NCI-H1694 (cell line): Measurements from ENCODE around the gene KLK8.

Source experiments
- DNase-seq: peaks from one replicate; lab custom pipeline; 2025; lab: John Stamatoyannopoulos, UW

KLK8 gene

GRCh38 chr19:51001515-51001914, at the start of gene KLK8:
TSS of gene KLK8 (minus strand) at chr19:51001604. CDS start at chr19:51001167, 437 bp downstream.
- DNase-seq, result no peak

- DNase-seq, result no peak
Measured at GRCh38 chr19:51047031-51047335, 45.6 kb upstream of the KLK8 start.

- no peak for DNase-seq
Measured at GRCh38 chr19:51044327-51044726, 42.9 kb upstream of the KLK8 start.

- DNase-seq, result no peak
Measured at GRCh38 chr19:51043497-51043896, 42.1 kb upstream of the KLK8 start.

- DNase-seq, result no peak
Measured at GRCh38 chr19:51040151-51040550, 38.7 kb upstream of the KLK8 start.

GRCh38 chr19:51036519-51036918, 35.1 kb upstream of the KLK8 start:
- DNase-seq, result no peak

- DNase-seq, result no peak
Measured at GRCh38 chr19:51034704-51035103, 33.3 kb upstream of the KLK8 start, which contains the start of gene KLK12. TSS of gene KLK12 (minus strand) at chr19:51035002. CDS start at chr19:51034621, 381 bp downstream.

- DNase-seq, result no peak
Measured at GRCh38 chr19:51031880-51032225, 30.4 kb upstream of the KLK8 start.

- DNase-seq, result no peak
Measured at GRCh38 chr19:51031220-51031879, 29.9 kb upstream of the KLK8 start.

GRCh38 chr19:51030631-51031030, 29.2 kb upstream of the KLK8 start:
- DNase-seq, result no peak

- DNase-seq, result no peak
Measured at GRCh38 chr19:51029718-51030117, 28.3 kb upstream of the KLK8 start.

GRCh38 chr19:51027873-51028272, 26.5 kb upstream of the KLK8 start:
- DNase-seq, result no peak

- no peak for DNase-seq
Measured at GRCh38 chr19:51027126-51027806, 25.9 kb upstream of the KLK8 start.

- DNase-seq, result no peak
Measured at GRCh38 chr19:51026554-51026831, 25.1 kb upstream of the KLK8 start, which contains the start of gene KLK11. TSS of gene KLK11 (minus strand) at chr19:51026616. CDS start at chr19:51025631, 985 bp downstream.

GRCh38 chr19:51025809-51026553, 24.6 kb upstream of the KLK8 start:
- no peak for DNase-seq

- no peak for DNase-seq
Measured at GRCh38 chr19:51025401-51025800, 24.0 kb upstream of the KLK8 start.

GRCh38 chr19:51024924-51025323, 23.5 kb upstream of the KLK8 start:
- DNase-seq, result no peak

GRCh38 chr19:51023946-51024345, 22.5 kb upstream of the KLK8 start:
- no peak for DNase-seq

GRCh38 chr19:51022526-51022925, 21.1 kb upstream of the KLK8 start:
- no peak for DNase-seq

GRCh38 chr19:51020988-51021651, 19.7 kb upstream of the KLK8 start:
- no peak for DNase-seq

GRCh38 chr19:51019544-51019925, 18.1 kb upstream of the KLK8 start, which contains the start of gene KLK10:
TSS of gene KLK10 (minus strand) at chr19:51019709. CDS start at chr19:51019130, 579 bp downstream.
- DNase-seq, result no peak

- no peak for DNase-seq
Measured at GRCh38 chr19:51018745-51019543, 17.5 kb upstream of the KLK8 start.
